Activated T-helper 1 cell treated with anti-CD3 and anti-CD28 coated beads, Interleukin-12 subunit alpha, Interleukin-12 subunit beta, Interleukin-2, Interleukin-4 antibody, amounts not matched to agents 30 ng/mL and 10 ng/mL and 1 ng/mL, durations not matched to agents 14 hours and 24 hours and 36 hours (primary cell): ENCODE results near the gene SBNO1. TPM values are rescaled to one million over a fixed set of nuclear protein-coding genes. Genes with fewer than 3 reads are reported as not detected.
"Not testable (repeated sequence)": the region's sequence is repeated elsewhere in the genome, so short reads cannot be mapped to it uniquely, and the experiment has no call there.

ENCODE experiments used
- DNase-seq: peaks from one replicate; pipeline ENCODE4 v3.0.0; 2021; ENCODE audit warnings: low spot score
- H3K27ac Mint-ChIP-seq: one replicate; pipeline ENCODE4 v1.8.0; 2021; ENCODE audit warnings: mild to moderate bottlenecking, mixed read lengths
- H3K27me3 Mint-ChIP-seq: one replicate; pipeline ENCODE4 v1.8.0; 2022; ENCODE audit warnings: mild to moderate bottlenecking, moderate library complexity, mixed read lengths; ENCODE audit not compliant: insufficient read depth
- H3K36me3 Mint-ChIP-seq: one replicate; pipeline ENCODE4 v1.8.0; 2021; ENCODE audit warnings: low read depth, mixed read lengths
- H3K4me1 Mint-ChIP-seq: one replicate; pipeline ENCODE4 v1.8.0; 2021; ENCODE audit warnings: low read depth, mixed read lengths
- H3K4me3 Mint-ChIP-seq: one replicate; pipeline ENCODE4 v1.8.0; 2021; ENCODE audit warnings: mild to moderate bottlenecking, moderate library complexity, mixed read lengths
- H3K9me3 Mint-ChIP-seq: one replicate; pipeline ENCODE4 v1.8.0; 2021; ENCODE audit warnings: mixed read lengths
- intact Hi-C: fragments of 100-400 bp; cut with micrococcal nuclease; formaldehyde crosslinking; loops from one replicate; pipeline ENCODE4 v1.15.1; 2024
- total RNA-seq: library from RNA; stranded (reverse); gene quantifications from 2 replicates; pipeline ENCODE4 v1.2.3, GENCODE V29; 2022

Gene SBNO1
- 51.6 and 52.8 TPM in 2 replicates for total RNA-seq

DNA sequence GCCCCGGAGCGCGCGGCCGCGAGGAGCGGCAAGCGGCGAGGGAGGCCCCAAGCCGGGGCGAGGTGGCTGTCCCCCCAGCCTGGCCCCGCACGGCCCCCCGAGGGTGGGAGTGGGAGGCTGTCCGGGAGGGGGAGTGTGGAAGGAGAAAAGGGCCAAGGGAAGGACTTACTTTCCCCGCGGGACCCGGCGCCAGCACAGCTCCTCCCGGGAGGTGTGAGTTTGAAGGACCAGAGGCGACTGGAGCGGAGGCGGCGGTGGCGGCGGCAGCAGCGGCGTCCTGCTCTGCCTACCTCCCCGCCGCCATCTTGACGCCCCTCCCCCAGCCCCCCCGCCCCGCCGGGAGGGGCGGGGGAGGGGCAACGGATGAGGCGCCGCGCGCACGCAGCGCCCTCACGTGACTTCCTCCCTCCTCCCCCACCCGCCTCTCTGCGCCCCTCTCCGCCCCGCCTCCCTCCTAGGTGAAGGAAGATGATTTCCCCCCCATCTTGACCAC is at the start of gene SBNO1:
Gene SBNO1 (minus strand): TSS at position 316 of the 493 bp plus-strand sequence. CDS start 14,406 bp downstream, outside the sequence.
- intact Hi-C loops: loop anchor here (1.0 to 5.0 kb wide), 16 partner anchors 20 to 837 kb away; partner anchors contain the start of genes ABCB9, CCDC92, DDX55 and DENR

DNA sequence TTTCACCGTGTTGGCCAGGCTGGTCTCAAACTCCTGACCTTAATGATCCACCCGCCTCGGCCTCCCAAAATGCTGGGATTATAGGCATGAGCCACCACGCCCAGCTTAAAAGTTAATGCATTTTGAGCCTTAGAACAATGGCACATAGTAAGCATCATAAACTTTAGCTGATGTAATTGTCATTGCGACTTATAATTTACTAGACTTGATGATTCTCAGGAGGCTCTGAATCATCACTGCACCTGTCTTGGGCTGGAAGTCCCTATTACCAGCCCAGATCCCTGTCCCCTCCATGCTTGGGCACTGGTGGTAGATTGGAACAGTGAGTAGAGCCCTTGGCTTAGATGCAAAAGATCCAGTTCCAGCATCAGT is 45.4 kb upstream of the SBNO1 start:
- intact Hi-C loops: no loop called here
- Mint-ChIP-seq H3K27ac (no peak overlapping the region), H3K36me3 (peaks cover 17% of the 10 kb centered on the region)

More for the DNA sequence above, at the start of gene SBNO1:
- H3K27me3 Mint-ChIP-seq: no peaks in the 10 kb centered on the region
- peak within 1 kb of the TSS; percentile 93 for H3K4me3 Mint-ChIP-seq
- no peaks in the 10 kb centered on the region for H3K9me3 Mint-ChIP-seq
- no peaks in the 10 kb centered on the region for H3K36me3 Mint-ChIP-seq
- peaks cover 19% of the 10 kb centered on the region for H3K4me1 Mint-ChIP-seq
- peak; percentile 82 for DNase-seq
- peak within 1 kb of the TSS; percentile 96 for H3K27ac Mint-ChIP-seq

GRCh38 chr12:123409284-123410040 is 44.8 kb upstream of the SBNO1 start:
- H3K4me3 Mint-ChIP-seq, H3K27ac Mint-ChIP-seq, DNase-seq, intact Hi-C loops, H3K27me3 Mint-ChIP-seq, H3K9me3 Mint-ChIP-seq, H3K4me1 Mint-ChIP-seq: not testable (repeated sequence)
- H3K36me3 Mint-ChIP-seq: peaks cover 17% of the 10 kb centered on the region

More for the DNA sequence above, 45.4 kb upstream of the SBNO1 start:
- no peaks in the 10 kb centered on the region for H3K9me3 Mint-ChIP-seq
- no peak for DNase-seq
- H3K4me1 Mint-ChIP-seq: no peaks in the 10 kb centered on the region
- H3K4me3 Mint-ChIP-seq: no peak overlapping the region
- H3K27me3 Mint-ChIP-seq: no peaks in the 10 kb centered on the region

- H3K36me3 Mint-ChIP-seq: peaks cover 23% of the 10 kb centered on the region
- H3K9me3 Mint-ChIP-seq, H3K27me3 Mint-ChIP-seq, H3K4me1 Mint-ChIP-seq, H3K27ac Mint-ChIP-seq, H3K4me3 Mint-ChIP-seq, DNase-seq, intact Hi-C loops: not testable (repeated sequence)
These were observed 44.0 kb upstream of the SBNO1 start for GRCh38 chr12:123408619-123409018.

DNA sequence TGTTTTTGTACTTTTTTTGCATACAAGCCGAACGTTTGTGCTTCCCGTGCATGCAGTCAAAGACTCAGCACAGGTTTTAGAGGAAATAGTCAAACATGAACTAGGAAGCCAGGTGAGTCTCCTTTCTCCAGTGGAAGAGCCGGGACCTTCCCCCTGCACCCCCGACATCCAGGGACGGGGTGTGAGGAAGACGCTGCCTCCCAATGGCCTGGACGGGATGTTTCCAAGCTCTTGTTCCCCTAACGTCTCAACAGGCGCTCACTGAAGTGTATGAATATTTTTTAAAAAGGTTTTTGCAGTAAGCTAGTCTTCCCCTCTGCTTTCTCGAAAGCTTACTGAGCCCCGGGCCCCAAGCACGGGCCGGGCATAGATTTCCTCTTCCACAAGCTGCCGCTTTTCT is 43.3 kb upstream of the SBNO1 start:
- H3K27ac Mint-ChIP-seq, DNase-seq, H3K4me1 Mint-ChIP-seq, H3K9me3 Mint-ChIP-seq, H3K27me3 Mint-ChIP-seq, intact Hi-C loops, H3K4me3 Mint-ChIP-seq: not testable (repeated sequence)
- peaks cover 30% of the 10 kb centered on the region for H3K36me3 Mint-ChIP-seq

DNA sequence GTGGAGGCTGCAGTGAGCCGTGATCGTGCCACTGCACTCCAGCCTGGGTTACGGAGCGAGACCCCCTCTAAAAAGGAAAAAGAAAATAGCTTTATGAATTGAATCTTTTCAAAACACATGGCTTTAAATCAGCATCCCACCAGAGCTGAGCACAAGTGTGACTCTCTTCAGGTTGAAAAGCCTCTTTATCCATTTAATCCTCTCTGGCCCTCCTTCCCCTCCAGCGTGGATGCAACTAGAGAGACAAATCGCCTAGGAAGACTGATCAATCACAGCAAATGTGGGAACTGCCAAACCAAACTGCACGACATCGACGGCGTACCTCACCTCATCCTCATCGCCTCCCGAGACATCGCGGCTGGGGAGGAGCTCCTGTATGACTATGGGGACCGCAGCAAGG is 42.6 kb upstream of the SBNO1 start:
- intact Hi-C loops, H3K27me3 Mint-ChIP-seq, DNase-seq, H3K27ac Mint-ChIP-seq, H3K4me1 Mint-ChIP-seq, H3K9me3 Mint-ChIP-seq, H3K4me3 Mint-ChIP-seq: not testable (repeated sequence)
- peaks cover 32% of the 10 kb centered on the region for H3K36me3 Mint-ChIP-seq

DNA sequence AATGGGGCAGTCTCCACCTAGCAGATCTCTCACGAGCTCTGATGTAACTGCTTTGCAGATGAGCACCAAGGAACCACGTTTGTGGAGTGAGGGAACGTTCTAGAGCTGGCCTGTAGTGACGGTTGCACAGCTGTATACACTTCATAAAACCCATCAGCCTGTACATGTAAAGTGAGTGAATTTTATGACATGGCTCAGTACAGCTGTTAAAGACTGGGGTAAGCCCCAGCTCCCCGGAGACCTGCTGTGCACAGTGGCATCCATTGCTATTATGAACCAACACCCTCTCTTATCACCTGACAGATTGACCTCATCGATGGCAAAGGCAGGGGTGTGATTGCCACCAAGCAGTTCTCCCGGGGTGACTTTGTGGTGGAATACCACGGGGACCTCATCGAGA is 39.9 kb upstream of the SBNO1 start:
- Mint-ChIP-seq H3K4me3 (no peak overlapping the region), H3K27ac (no peak overlapping the region), H3K36me3 (peaks cover 25% of the 10 kb centered on the region), H3K4me1 (no peaks in the 10 kb centered on the region), H3K9me3 (no peaks in the 10 kb centered on the region), H3K27me3 (no peaks in the 10 kb centered on the region)
- DNase-seq: no peak
- intact Hi-C loops: no loop called here

- H3K36me3 Mint-ChIP-seq: peaks cover 26% of the 10 kb centered on the region
- H3K27ac Mint-ChIP-seq: no peak overlapping the region
- DNase-seq: no peak
- H3K9me3 Mint-ChIP-seq: no peaks in the 10 kb centered on the region
- no peaks in the 10 kb centered on the region for H3K4me1 Mint-ChIP-seq
- intact Hi-C loops: no loop called here
- no peaks in the 10 kb centered on the region for H3K27me3 Mint-ChIP-seq
- H3K4me3 Mint-ChIP-seq: no peak overlapping the region
These were observed 37.4 kb upstream of the SBNO1 start for GRCh38 chr12:123401753-123402683.

- DNase-seq: no peak
- Mint-ChIP-seq H3K36me3 (peaks cover 40% of the 10 kb centered on the region), H3K27ac (no peak overlapping the region), H3K4me1 (no peaks in the 10 kb centered on the region), H3K9me3 (no peaks in the 10 kb centered on the region), H3K27me3 (no peaks in the 10 kb centered on the region), H3K4me3 (no peak overlapping the region)
- intact Hi-C loops: no loop called here
These were observed 34.6 kb upstream of the SBNO1 start for GRCh38 chr12:123399255-123399617.

- Mint-ChIP-seq H3K4me1 (no peaks in the 10 kb centered on the region), H3K36me3 (peaks cover 36% of the 10 kb centered on the region), H3K4me3 (no peak overlapping the region), H3K27ac (no peak overlapping the region), H3K27me3 (no peaks in the 10 kb centered on the region), H3K9me3 (no peaks in the 10 kb centered on the region)
- intact Hi-C loops: no loop called here
- no peak for DNase-seq
These were observed 34.1 kb upstream of the SBNO1 start for GRCh38 chr12:123398550-123399254.

DNA sequence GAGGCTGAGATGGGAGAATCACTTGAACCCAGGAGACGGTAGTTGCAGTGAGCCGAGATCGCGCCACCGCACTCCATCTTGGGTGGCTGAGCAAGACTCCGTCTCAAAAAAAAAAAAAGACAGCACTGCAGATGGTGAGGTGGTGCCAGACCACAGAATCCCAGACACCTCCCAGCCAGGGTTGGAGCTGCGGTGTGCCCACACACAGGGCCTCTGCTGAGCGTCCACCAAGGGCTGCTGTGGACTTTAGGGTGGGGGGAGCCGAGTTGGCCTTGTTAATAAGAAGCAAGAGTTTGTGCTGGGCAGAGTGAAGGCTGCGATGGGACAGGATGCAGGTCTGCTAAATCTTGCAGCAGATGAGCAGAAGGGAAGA is 33.5 kb upstream of the SBNO1 start:
- Mint-ChIP-seq H3K9me3 (no peaks in the 10 kb centered on the region), H3K36me3 (peaks cover 34% of the 10 kb centered on the region), H3K27ac (no peak overlapping the region), H3K27me3 (no peaks in the 10 kb centered on the region), H3K4me3 (no peak overlapping the region), H3K4me1 (no peaks in the 10 kb centered on the region)
- intact Hi-C loops: no loop called here
- DNase-seq: no peak

DNA sequence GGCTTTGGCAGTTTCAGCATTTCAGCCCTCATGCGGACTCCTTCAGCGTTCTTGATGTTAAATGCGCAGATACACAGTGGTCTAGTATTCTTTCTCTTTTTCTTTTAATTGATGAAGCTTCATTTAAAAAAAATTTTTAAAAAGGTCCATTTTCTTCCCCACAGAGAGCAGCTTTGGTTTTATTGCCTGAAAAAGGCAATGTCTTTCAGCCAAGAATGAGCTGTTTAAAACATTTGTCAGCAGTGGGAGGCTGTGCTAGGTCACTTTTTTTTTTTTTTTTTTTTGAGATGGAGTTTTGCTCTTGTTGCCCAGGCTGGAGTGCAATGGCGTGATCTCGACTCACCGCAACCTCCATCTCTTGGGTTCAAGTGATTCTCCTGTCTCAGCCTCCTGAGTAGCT is 32.8 kb upstream of the SBNO1 start:
- no peaks in the 10 kb centered on the region for H3K27me3 Mint-ChIP-seq
- no peak overlapping the region for H3K4me3 Mint-ChIP-seq
- DNase-seq: no peak
- no peaks in the 10 kb centered on the region for H3K9me3 Mint-ChIP-seq
- H3K27ac Mint-ChIP-seq: no peak overlapping the region
- peaks cover 32% of the 10 kb centered on the region for H3K36me3 Mint-ChIP-seq
- no peaks in the 10 kb centered on the region for H3K4me1 Mint-ChIP-seq
- intact Hi-C loops: no loop called here
